CD4-positive, alpha-beta T cell (primary cell): ENCODE measurements around the gene CDKAL1. TPM values are rescaled to one million over a fixed set of nuclear protein-coding genes. Genes with fewer than 3 reads are reported as not detected.

Experiments
- ATAC-seq: fragments of 200-7000 bp; cut with Tn5 transposase; one replicate; pipeline ENCODE4 v1.10.0; 2022; ENCODE audit warnings: mild to moderate bottlenecking; ENCODE audit not compliant: poor library complexity
- CTCF ChIA-PET: fragments of 350-600 bp; sonication (Branson Sonifier 250); formaldehyde crosslinking; loops from one replicate; lab custom pipeline; 2021; ENCODE audit warnings: antibody characterized with exemption, inconsistent platforms; lab: Charles Lee
- POLR2A ChIA-PET: fragments of 350-600 bp; sonication (Branson Sonifier 250); formaldehyde crosslinking; loops from one replicate; lab custom pipeline; 2021; ENCODE audit warnings: antibody characterized with exemption, inconsistent platforms; lab: Charles Lee
- DNase-seq, 14 experiments: peaks; one replicate each; pipeline ENCODE4 v3.0.0-alpha.2; 2013 to 2020; ENCODE audit warnings: mixed read lengths in 2 of 14
- H3K27ac ChIP-seq, 2 donors: one replicate each; pipeline versions ENCODE4 v1.5.1 to v1.7.0; 2013; ENCODE audit warnings: low read length in 2 of 2, low read depth in 1 of 2, mild to moderate bottlenecking in 1 of 2
- H3K27me3 ChIP-seq, 2 experiments: 1 replicate in 1 of 2; 2 replicates in 1 of 2; pipeline versions ENCODE4 v1.6.1 to v1.7.0; 2013; ENCODE audit warnings: low read length in 2 of 2, control low read depth in 1 of 2, mild to moderate bottlenecking in 1 of 2, moderate library complexity in 1 of 2; ENCODE audit not compliant: insufficient read depth in 2 of 2, control insufficient read depth in 1 of 2
- H3K36me3 ChIP-seq: one replicate; pipeline ENCODE4 v1.6.1; 2013; ENCODE audit warnings: low read length, control low read depth; ENCODE audit not compliant: insufficient read depth
- H3K4me1 ChIP-seq: one replicate; pipeline ENCODE4 v1.6.1; 2013; ENCODE audit warnings: low read length, control low read depth; ENCODE audit not compliant: insufficient read depth
- H3K4me3 ChIP-seq: one replicate; pipeline ENCODE4 v1.5.1; 2013; ENCODE audit warnings: mild to moderate bottlenecking, low read length, moderate library complexity
- H3K9me3 ChIP-seq, 2 experiments: 1 replicate in 1 of 2; 2 replicates in 1 of 2; pipeline versions ENCODE4 v1.6.1 to v1.7.0; 2013; ENCODE audit warnings: low read length in 2 of 2, mild to moderate bottlenecking in 2 of 2, control low read depth in 1 of 2, moderate library complexity in 1 of 2; ENCODE audit not compliant: control insufficient read depth in 1 of 2, insufficient read depth in 1 of 2
- H3K27ac Mint-ChIP-seq: one replicate; pipeline ENCODE4 v1.8.0; 2020; ENCODE audit warnings: mixed read lengths
- H3K27me3 Mint-ChIP-seq: one replicate; pipeline ENCODE4 v1.8.0; 2021; ENCODE audit warnings: mixed read lengths
- H3K36me3 Mint-ChIP-seq: one replicate; pipeline ENCODE4 v1.8.0; 2021; ENCODE audit warnings: low read depth, mixed read lengths
- H3K4me1 Mint-ChIP-seq: one replicate; pipeline ENCODE4 v1.8.0; 2021; ENCODE audit warnings: low read depth, mixed read lengths
- H3K4me3 Mint-ChIP-seq: one replicate; pipeline ENCODE4 v1.8.0; 2020; ENCODE audit warnings: mild to moderate bottlenecking, mixed read lengths
- H3K9me3 Mint-ChIP-seq: one replicate; pipeline ENCODE4 v1.8.0; 2020; ENCODE audit warnings: mixed read lengths
- intact Hi-C, 2 experiments: fragments of 100-400 bp; cut with DNase I in 1 of 2; cut with micrococcal nuclease in 1 of 2; formaldehyde crosslinking; loops; one replicate each; pipeline versions ENCODE4 v1.15.1 to v1.9.0; 2023 to 2025; cut with DNase I, micrococcal nuclease
- total RNA-seq, 174 experiments: library from RNA in 2 of 174; stranded (reverse) in 2 of 174; gene quantifications; one replicate each; pipeline ENCODE4 v1.2.3 and lab custom pipeline; 2021 to 2026
- TF ChIP-seq, protein P1 (sequence below): fragments of 200-600 bp; IDR thresholded peaks from one replicate; pipeline ENCODE4 v1.8.0; 2022; ENCODE audit warnings: antibody characterized with exemption, mild to moderate bottlenecking

CDKAL1 gene
- total RNA-seq, 2 experiments from 2014 or later, result 21.3 to 23.9 TPM

DNA sequence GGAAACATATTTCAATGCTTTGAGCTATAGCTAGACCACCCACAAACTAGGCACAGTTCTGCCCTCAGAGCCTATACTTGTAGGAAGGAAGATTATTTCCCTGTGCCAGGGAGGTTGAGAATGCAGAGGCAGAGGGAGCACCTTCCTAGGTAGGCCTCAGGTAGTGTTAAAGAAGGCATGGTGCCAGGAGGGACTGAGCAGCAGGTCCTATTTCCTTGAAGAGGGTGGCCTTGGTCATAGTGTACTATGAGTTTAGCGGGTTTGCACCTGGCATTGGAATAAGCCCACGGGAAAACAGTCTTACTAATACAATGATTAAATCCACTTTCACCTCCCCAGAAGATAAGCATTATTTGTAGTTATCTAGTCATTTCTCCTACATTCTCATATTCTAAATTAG is 375.4 kb downstream of the CDKAL1 start:
- no peak for DNase-seq
- Histone ChIP-seq H3K27ac (no peak overlapping the region), H3K4me3 (no peak overlapping the region), H3K9me3 (peaks cover 4 to 13% of the 10 kb centered on the region in 2 experiments), H3K4me1 (no peaks in the 10 kb centered on the region), H3K27me3 (no peaks in the 10 kb centered on the region), H3K36me3 (no peaks in the 10 kb centered on the region)
- intact Hi-C loops, result no loop called here
- H3K4me1 Mint-ChIP-seq, result no peaks in the 10 kb centered on the region
- TF ChIP-seq, protein P1, sequence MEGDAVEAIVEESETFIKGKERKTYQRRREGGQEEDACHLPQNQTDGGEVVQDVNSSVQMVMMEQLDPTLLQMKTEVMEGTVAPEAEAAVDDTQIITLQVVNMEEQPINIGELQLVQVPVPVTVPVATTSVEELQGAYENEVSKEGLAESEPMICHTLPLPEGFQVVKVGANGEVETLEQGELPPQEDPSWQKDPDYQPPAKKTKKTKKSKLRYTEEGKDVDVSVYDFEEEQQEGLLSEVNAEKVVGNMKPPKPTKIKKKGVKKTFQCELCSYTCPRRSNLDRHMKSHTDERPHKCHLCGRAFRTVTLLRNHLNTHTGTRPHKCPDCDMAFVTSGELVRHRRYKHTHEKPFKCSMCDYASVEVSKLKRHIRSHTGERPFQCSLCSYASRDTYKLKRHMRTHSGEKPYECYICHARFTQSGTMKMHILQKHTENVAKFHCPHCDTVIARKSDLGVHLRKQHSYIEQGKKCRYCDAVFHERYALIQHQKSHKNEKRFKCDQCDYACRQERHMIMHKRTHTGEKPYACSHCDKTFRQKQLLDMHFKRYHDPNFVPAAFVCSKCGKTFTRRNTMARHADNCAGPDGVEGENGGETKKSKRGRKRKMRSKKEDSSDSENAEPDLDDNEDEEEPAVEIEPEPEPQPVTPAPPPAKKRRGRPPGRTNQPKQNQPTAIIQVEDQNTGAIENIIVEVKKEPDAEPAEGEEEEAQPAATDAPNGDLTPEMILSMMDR, result no peak
- ChIA-PET CTCF (no interaction called here), POLR2A (no interaction called here)
- H3K9me3 Mint-ChIP-seq, result peaks cover 13% of the 10 kb centered on the region
- H3K4me3 Mint-ChIP-seq, result no peak overlapping the region
- no peaks in the 10 kb centered on the region for H3K27me3 Mint-ChIP-seq
- peaks cover 63% of the 10 kb centered on the region for H3K36me3 Mint-ChIP-seq
- H3K27ac Mint-ChIP-seq, result no peak overlapping the region
- ATAC-seq, result no peak

DNA sequence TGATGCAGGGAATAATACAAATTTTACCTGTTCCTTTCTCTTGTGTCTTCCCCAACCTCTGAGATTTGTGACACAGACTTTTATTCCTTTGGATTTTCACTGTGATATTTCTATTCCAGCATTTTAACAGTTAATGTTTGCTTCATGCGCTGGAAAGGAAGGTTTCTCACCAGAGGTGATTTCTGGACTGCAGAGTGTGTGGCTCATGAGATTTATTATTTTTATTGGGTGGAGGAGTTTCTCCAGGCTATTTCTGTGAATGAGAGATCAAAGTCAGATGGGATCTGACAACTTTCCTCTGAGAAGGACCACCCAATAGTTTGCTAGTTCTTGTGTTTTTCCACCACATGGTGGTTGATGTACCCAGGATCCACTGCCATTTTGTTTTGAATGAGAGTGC is 377.5 kb downstream of the CDKAL1 start:
- Histone ChIP-seq H3K4me3 (no peak overlapping the region), H3K27me3 (no peaks in the 10 kb centered on the region), H3K9me3 (peaks cover 14 to 15% of the 10 kb centered on the region in 2 experiments), H3K27ac (no peak overlapping the region), H3K4me1 (no peaks in the 10 kb centered on the region), H3K36me3 (peaks cover 3% of the 10 kb centered on the region)
- no peaks in the 10 kb centered on the region for H3K4me1 Mint-ChIP-seq
- H3K9me3 Mint-ChIP-seq, result peaks cover 6% of the 10 kb centered on the region
- peaks cover 67% of the 10 kb centered on the region for H3K36me3 Mint-ChIP-seq
- TF ChIP-seq, protein P1, result no peak
- H3K27me3 Mint-ChIP-seq, result no peaks in the 10 kb centered on the region
- no peak overlapping the region for H3K4me3 Mint-ChIP-seq
- POLR2A ChIA-PET, result no interaction called here
- ATAC-seq, result no peak
- CTCF ChIA-PET, result no interaction called here
- DNase-seq, result no peak
- no peak overlapping the region for H3K27ac Mint-ChIP-seq
- intact Hi-C loops, result no loop called here

DNA sequence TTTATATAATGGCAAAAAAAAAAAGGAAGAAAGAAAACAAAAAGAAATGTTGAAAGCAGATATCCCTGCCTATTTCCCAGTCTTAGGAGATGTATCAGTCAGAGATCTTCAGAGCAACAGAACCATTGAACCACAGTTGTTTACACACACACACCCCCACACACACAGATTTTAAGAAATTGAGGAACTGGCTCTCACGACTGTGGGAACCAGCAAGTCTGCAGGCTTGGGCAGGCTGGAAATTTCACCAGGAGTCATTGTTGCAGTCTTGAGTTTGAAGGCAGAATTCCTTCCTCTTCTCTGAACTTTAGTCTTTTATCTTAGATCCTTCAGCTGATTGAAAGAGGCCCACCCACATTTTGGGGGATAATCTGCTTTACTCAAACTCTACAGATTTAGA is 380.9 kb downstream of the CDKAL1 start:
- H3K36me3 Mint-ChIP-seq, result peaks cover 61% of the 10 kb centered on the region
- CTCF ChIA-PET, result no interaction called here
- no peaks in the 10 kb centered on the region for H3K27me3 Mint-ChIP-seq
- intact Hi-C loops, result no loop called here
- H3K27ac Mint-ChIP-seq, result no peak overlapping the region
- H3K27ac ChIP-seq, result no peak overlapping the region
- H3K4me3 Mint-ChIP-seq, result no peak overlapping the region
- H3K27me3 ChIP-seq, result no peaks in the 10 kb centered on the region
- TF ChIP-seq, protein P1, result no peak
- H3K9me3 ChIP-seq, result peaks cover 14 to 15% of the 10 kb centered on the region in 2 experiments
- POLR2A ChIA-PET, result no interaction called here
- DNase-seq, result no peak
- ATAC-seq, result no peak
- no peaks in the 10 kb centered on the region for H3K4me1 Mint-ChIP-seq
- peaks cover 6% of the 10 kb centered on the region for H3K9me3 Mint-ChIP-seq
- peaks cover 3% of the 10 kb centered on the region for H3K36me3 ChIP-seq
- H3K4me3 ChIP-seq, result no peak overlapping the region
- H3K4me1 ChIP-seq, result no peaks in the 10 kb centered on the region
